Smooth muscle cell (in vitro differentiated cells): ENCODE measurements around the gene NRG2. TPM values are rescaled to one million over a fixed set of nuclear protein-coding genes. Genes with fewer than 3 reads are reported as not detected.

Experiments used
- DNase-seq: peaks from one replicate; lab custom pipeline; 2025; ENCODE audit not compliant: unreplicated experiment; lab: John Stamatoyannopoulos, UW
- H2AFZ ChIP-seq: fragments of 200-600 bp; sonication (generic); 2 replicates; pipeline ENCODE4 v1.6.0; 2016; ENCODE audit warnings: antibody characterized with exemption, low read depth, mild to moderate bottlenecking
- H3F3A ChIP-seq: fragments of 200-600 bp; sonication (generic); 2 replicates; pipeline ENCODE4 v1.6.0; 2017; ENCODE audit warnings: antibody characterized with exemption, low read depth
- H3K27ac ChIP-seq: fragments of 200-600 bp; sonication (generic); 2 replicates; pipeline ENCODE4 v1.5.1; 2016; ENCODE audit warnings: low read depth, mild to moderate bottlenecking
- H3K27me3 ChIP-seq: fragments of 200-600 bp; sonication (generic); 2 replicates; pipeline ENCODE4 v1.6.1; 2016; ENCODE audit warnings: low read depth, mild to moderate bottlenecking
- H3K36me3 ChIP-seq: fragments of 200-600 bp; sonication (generic); 2 replicates; pipeline ENCODE4 v1.5.1; 2016; ENCODE audit warnings: low read depth
- H3K4me1 ChIP-seq: fragments of 200-600 bp; sonication (generic); 2 replicates; pipeline ENCODE4 v1.5.1; 2016; ENCODE audit warnings: low read depth
- H3K4me2 ChIP-seq: fragments of 200-600 bp; sonication (generic); 2 replicates; pipeline ENCODE4 v1.6.0; 2016; ENCODE audit warnings: mild to moderate bottlenecking
- H3K4me3 ChIP-seq: fragments of 200-600 bp; sonication (generic); 2 replicates; pipeline ENCODE4 v1.5.1; 2016; ENCODE audit warnings: mild to moderate bottlenecking
- H3K79me2 ChIP-seq: fragments of 200-600 bp; sonication (generic); 2 replicates; pipeline ENCODE4 v1.6.0; 2016; ENCODE audit warnings: low read depth, mild to moderate bottlenecking
- H3K9ac ChIP-seq: fragments of 200-600 bp; sonication (generic); 2 replicates; pipeline ENCODE4 v1.6.0; 2016; ENCODE audit warnings: low read depth
- H3K9me3 ChIP-seq: fragments of 200-600 bp; sonication (generic); replicated peaks from 2 replicates; pipeline ENCODE4 v1.5.1; 2016; ENCODE audit warnings: low read depth
- H4K20me1 ChIP-seq: fragments of 200-600 bp; sonication (generic); 2 replicates; pipeline ENCODE4 v1.6.0; 2016; ENCODE audit warnings: low read depth
- CTCF ChIP-seq: fragments of 200-600 bp; sonication (generic); IDR thresholded peaks from 2 replicates; pipeline ENCODE4 v1.5.1; 2017; ENCODE audit warnings: borderline replicate concordance, mild to moderate bottlenecking, antibody characterized with exemption; ENCODE audit not compliant: insufficient read depth, poor library complexity, severe bottlenecking
- WGBS: methylation state at CpG from one replicate; pipeline ENCODE4 v1.1.7; 2016; ENCODE audit warnings: low lambda C conversion rate; 5-methylcytosine and 5-hydroxymethylcytosine counted together
- polyA plus RNA-seq: library from polyadenylated mRNA; unstranded; fragments of >200 nt; fragmentation: Nextera tagmentation; extraction: Ambion mirVana; gene quantifications from 2 replicates; pipeline ENCODE4 v1.2.1, GENCODE V29; 2016
- total RNA-seq: library from RNA; depleted of rRNA; stranded (reverse); fragments of >200 nt; gene quantifications from 2 replicates; pipeline ENCODE4 v1.2.3, GENCODE V29; 2014

Gene NRG2
- total and polyA plus RNA-seq, 2 experiments from 2014 or later = 0.09 to 0.25 TPM

DNA sequence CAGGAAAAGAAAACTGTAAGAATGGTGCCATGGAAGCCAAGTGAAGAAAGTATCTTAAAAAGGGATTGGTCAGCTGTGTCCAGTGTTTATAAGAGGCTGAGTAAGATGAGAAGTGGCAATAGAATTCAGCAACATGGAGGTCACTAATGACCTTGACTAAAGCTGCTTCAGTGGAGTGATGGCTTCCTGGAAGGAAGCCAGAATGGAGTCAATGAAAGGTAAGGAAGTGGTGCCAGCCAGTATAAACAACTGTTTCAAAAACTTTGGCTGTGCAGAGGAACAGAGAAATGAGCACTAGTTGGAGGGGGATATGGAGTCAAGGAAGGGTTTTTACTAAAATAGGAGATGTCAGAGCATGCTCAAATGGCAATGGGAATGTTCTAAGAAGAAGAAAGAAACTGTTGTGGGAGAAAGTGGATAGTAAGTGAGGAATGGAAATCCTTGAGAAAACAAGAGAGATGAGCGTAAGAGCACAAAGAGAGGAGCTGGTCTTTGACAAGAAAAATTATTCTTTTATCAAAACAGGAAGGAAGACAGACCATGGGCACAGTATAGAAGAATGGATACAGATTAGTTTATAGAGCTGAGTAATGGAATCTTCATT is 11.1 kb upstream of the NRG2 start:
- Histone ChIP-seq H3K9me3 (no peaks in the 10 kb centered on the region), H3K27ac (no peak overlapping the region), H3K9ac (no peak overlapping the region), H3K79me2 (no peaks in the 10 kb centered on the region), H3K4me1 (no peaks in the 10 kb centered on the region), H3K36me3 (no peaks in the 10 kb centered on the region), H2AFZ (no peak overlapping the region), H3K4me3 (no peak overlapping the region), H3K27me3 (peaks cover 87% of the 10 kb centered on the region), H3F3A (no peaks in the 10 kb centered on the region), H3K4me2 (no peak overlapping the region), H4K20me1 (no peaks in the 10 kb centered on the region)
- TF ChIP-seq CTCF = no peak
- DNase-seq = no peak
- WGBS = 91% methylated on average over 1 of the region's 1 CpG

- H4K20me1 ChIP-seq = no peaks in the 10 kb centered on the region
- WGBS = 67% methylated on average over 1 of the region's 1 CpG
- no peak overlapping the region for H3K27ac ChIP-seq
- H2AFZ ChIP-seq = no peak overlapping the region
- H3K27me3 ChIP-seq = peaks cover 80% of the 10 kb centered on the region
- TF ChIP-seq CTCF = no peak
- no peak overlapping the region for H3K4me3 ChIP-seq
- H3F3A ChIP-seq = no peaks in the 10 kb centered on the region
- H3K4me1 ChIP-seq = no peaks in the 10 kb centered on the region
- H3K9me3 ChIP-seq = no peaks in the 10 kb centered on the region
- no peak for DNase-seq
- H3K4me2 ChIP-seq = no peak overlapping the region
- no peak overlapping the region for H3K9ac ChIP-seq
- no peaks in the 10 kb centered on the region for H3K79me2 ChIP-seq
- no peaks in the 10 kb centered on the region for H3K36me3 ChIP-seq
Measured at GRCh38 chr5:140051950-140052349, 8.9 kb upstream of the NRG2 start.

- 81% methylated on average over 5 of the region's 5 CpGs for WGBS
- H3K9me3 ChIP-seq = no peaks in the 10 kb centered on the region
- no peak for DNase-seq
- no peak overlapping the region for H3K9ac ChIP-seq
- no peaks in the 10 kb centered on the region for H4K20me1 ChIP-seq
- no peak for TF ChIP-seq CTCF
- no peak overlapping the region for H3K4me3 ChIP-seq
- H3K27me3 ChIP-seq = peaks cover 73% of the 10 kb centered on the region
- no peak overlapping the region for H2AFZ ChIP-seq
- H3K36me3 ChIP-seq = no peaks in the 10 kb centered on the region
- H3K79me2 ChIP-seq = no peaks in the 10 kb centered on the region
- H3K4me2 ChIP-seq = no peak overlapping the region
- H3F3A ChIP-seq = no peaks in the 10 kb centered on the region
- no peaks in the 10 kb centered on the region for H3K4me1 ChIP-seq
- H3K27ac ChIP-seq = no peak overlapping the region
Measured at GRCh38 chr5:140049713-140050112, 6.6 kb upstream of the NRG2 start.

GRCh38 chr5:140049205-140049604 is 6.1 kb upstream of the NRG2 start:
- Histone ChIP-seq H3K36me3 (no peaks in the 10 kb centered on the region), H3K4me1 (no peaks in the 10 kb centered on the region), H3K4me2 (no peak overlapping the region), H3K79me2 (no peaks in the 10 kb centered on the region), H3F3A (no peaks in the 10 kb centered on the region), H4K20me1 (no peaks in the 10 kb centered on the region), H3K27me3 (peaks cover 73% of the 10 kb centered on the region), H3K27ac (no peak overlapping the region), H3K9me3 (no peaks in the 10 kb centered on the region), H2AFZ (no peak overlapping the region), H3K9ac (no peak overlapping the region), H3K4me3 (no peak overlapping the region)
- TF ChIP-seq CTCF = no peak
- no peak for DNase-seq
- WGBS = 74% methylated on average over 1 of the region's 1 CpG
